ENCODE data around the gene PLXNA4.

- TF ChIP-seq NFRKB (IDR thresholded peaks at IDR 0.05) (no peak), FOXK2 (IDR thresholded peaks at IDR 0.05) (no peak), ARNT (IDR thresholded peaks at IDR 0.05) (no peak)
These were observed 110.8 kb downstream of the PLXNA4 start for GRCh38 chr7:132465516-132465915.
